Fibroblast of mammary gland (primary cell): Measurements from ENCODE around the gene TAAR2.

Source experiments
- DNase-seq: peaks from one replicate; pipeline ENCODE4 v3.0.0-alpha.2; 2010; ENCODE audit warnings: low read depth
- H3K4me3 ChIP-seq: 2 replicates; pipeline ENCODE4 v1.5.1; 2011; ENCODE audit warnings: low read depth, mild to moderate bottlenecking, low read length, moderate library complexity; ENCODE audit not compliant: control insufficient read depth
- CTCF ChIP-seq: conservative IDR thresholded peaks from 2 replicates; pipeline ENCODE4 v1.5.1; 2011; ENCODE audit warnings: low read depth, low read length, inconsistent platforms; ENCODE audit not compliant: control insufficient read depth, insufficient read depth

TAAR2 gene, protein sequence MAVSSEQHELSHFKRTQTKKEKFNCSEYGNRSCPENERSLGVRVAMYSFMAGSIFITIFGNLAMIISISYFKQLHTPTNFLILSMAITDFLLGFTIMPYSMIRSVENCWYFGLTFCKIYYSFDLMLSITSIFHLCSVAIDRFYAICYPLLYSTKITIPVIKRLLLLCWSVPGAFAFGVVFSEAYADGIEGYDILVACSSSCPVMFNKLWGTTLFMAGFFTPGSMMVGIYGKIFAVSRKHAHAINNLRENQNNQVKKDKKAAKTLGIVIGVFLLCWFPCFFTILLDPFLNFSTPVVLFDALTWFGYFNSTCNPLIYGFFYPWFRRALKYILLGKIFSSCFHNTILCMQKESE

GRCh38 chr6:132624175-132624574 lies at the start of gene TAAR2:
Gene TAAR2 (minus strand): TSS chr6:132624275. CDS start chr6:132624275, 0 bp downstream.
- TF ChIP-seq CTCF, result no peak
- no peak for DNase-seq

DNA sequence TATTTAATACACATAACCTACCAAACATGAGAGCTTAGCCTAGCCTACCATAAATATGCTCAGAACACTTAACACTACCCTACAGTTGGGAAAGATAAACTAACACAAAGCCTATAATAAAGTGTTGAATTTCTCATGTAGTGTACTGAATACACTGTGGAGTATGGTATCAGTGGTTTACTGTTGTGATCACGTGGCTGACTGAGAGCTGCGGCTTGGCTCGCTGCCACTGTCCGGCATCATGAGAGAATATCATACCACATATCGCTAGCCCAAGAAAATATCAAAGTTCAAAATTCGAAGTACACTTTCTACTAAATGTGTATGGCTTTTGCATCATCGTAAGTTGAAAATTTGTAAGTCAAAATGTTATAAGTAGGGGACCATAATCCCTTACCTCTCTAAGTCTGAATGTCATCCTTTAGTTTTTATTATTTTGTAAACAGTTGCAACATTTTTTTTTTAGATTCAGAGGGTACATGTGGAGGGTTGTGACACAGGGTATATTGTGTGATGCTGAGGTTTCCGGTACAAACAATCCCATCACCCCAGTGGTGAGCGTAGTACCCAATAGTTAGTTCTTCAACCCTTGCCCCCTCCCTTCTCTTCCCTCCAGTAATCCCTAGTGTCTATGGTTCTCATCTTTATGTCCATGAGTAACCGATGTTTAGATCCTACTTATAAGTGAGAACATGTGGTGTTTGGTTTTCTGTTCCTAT lies 49.5 kb upstream of the TAAR2 start:
- no peak overlapping the region for H3K4me3 ChIP-seq
- no peak for DNase-seq
- no peak for TF ChIP-seq CTCF

More at GRCh38 chr6:132624175-132624574, at the start of gene TAAR2:
- no peak within 1 kb of the TSS for H3K4me3 ChIP-seq

GRCh38 chr6:132671295-132671694 lies 47.2 kb upstream of the TAAR2 start:
- no peak overlapping the region for H3K4me3 ChIP-seq
- no peak for DNase-seq
- TF ChIP-seq CTCF, result no peak

- TF ChIP-seq CTCF, result peak; percentile 43
- peak; percentile 54 for DNase-seq
- H3K4me3 ChIP-seq, result no peak overlapping the region
Measured at GRCh38 chr6:132669690-132670291, 45.7 kb upstream of the TAAR2 start.

- no peak overlapping the region for H3K4me3 ChIP-seq
- TF ChIP-seq CTCF, result no peak
- no peak for DNase-seq
Measured at GRCh38 chr6:132666118-132666517, 42.0 kb upstream of the TAAR2 start.

DNA sequence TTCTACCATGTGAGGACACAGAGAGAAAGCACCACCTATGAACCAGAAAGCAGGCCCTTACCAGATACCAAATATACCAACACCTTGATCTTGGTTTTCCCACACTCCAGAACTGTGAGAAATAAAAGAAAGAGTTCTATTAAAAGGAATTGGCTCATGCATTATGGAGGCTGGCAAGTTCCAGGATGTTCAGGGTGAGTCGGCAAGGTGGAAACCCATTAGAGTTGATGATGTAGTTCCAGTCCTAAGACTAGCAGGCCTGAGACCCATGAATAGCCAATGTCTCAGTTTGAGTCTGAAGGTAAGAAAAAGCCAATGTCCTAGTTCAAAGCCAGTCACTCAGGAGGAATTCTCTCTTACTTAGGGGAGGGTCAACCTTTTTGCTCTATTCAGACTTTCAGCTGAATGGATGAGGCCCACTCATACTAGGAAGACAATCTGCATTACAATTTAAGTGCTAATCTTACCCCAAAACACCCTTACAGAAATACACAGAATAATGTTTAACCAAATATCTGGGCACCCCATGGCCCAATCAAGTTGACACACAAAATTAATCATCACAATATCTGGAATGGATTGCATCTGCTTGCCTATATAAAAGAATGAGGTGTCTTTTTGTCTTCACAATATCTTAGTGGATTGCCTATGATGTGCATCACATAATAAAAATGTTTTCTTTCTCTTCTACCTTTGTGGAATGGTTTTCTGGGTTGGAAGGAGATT lies 40.4 kb upstream of the TAAR2 start:
- no peak for DNase-seq
- H3K4me3 ChIP-seq, result no peak overlapping the region
- TF ChIP-seq CTCF, result no peak
